Measurements from ENCODE around the gene DLGAP3.

The DLGAP3 gene

GRCh38 chr1:34928066-34928696 lies 1.3 kb downstream of the DLGAP3 start:
- H3K4me2 ChIP-seq (ENCODE audit: low read length) = no peak overlapping the region
- H3K27me3 ChIP-seq (ENCODE audit: control insufficient read depth, insufficient read depth, low read length) = peaks cover 63% of the 10 kb centered on the region
- no peak overlapping the region for H3K9ac ChIP-seq (ENCODE audit: low read depth, low read length)
- no peak overlapping the region for H3K4me3 ChIP-seq (ENCODE audit: low read length)
- H3K9me3 ChIP-seq (replicated peaks; ENCODE audit: low read length) = no peaks in the 10 kb centered on the region
- H3K36me3 ChIP-seq (ENCODE audit: insufficient read depth, low read length) = no peaks in the 10 kb centered on the region
- no peaks in the 10 kb centered on the region for H3K4me1 ChIP-seq (ENCODE audit: control insufficient read depth, insufficient read depth, low read length)

DNA sequence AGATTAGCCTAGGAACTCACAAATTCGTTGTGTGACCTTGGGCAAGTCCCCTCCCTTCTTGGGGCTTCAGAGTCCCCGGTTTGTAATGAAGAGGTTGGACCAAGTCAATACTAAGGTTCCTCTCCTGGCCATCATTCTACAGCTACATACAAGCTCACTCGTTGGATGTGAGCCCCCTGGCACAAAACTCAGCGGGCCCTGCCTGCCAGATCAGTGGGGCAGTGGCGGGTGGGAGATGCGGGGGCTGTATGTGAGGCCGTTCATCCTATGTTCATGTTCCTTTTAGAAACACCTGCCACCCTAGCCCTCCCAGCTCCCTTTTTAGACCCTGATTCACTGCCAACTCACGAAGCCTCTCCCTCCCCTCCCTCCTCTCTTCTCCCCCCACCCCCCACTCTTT lies 2.1 kb downstream of the DLGAP3 start:
- Histone ChIP-seq H3K4me2 (ENCODE audit: low read length) (no peak overlapping the region), H3K9ac (ENCODE audit: low read depth, low read length) (no peak overlapping the region), H3K4me1 (ENCODE audit: control insufficient read depth, insufficient read depth, low read length) (no peaks in the 10 kb centered on the region), H3K27me3 (ENCODE audit: control insufficient read depth, insufficient read depth, low read length) (peaks cover 62% of the 10 kb centered on the region), H3K36me3 (ENCODE audit: insufficient read depth, low read length) (no peaks in the 10 kb centered on the region), H3K4me3 (ENCODE audit: low read length) (no peak overlapping the region), H3K9me3 (replicated peaks; ENCODE audit: low read length) (no peaks in the 10 kb centered on the region)

- H3K4me2 ChIP-seq (ENCODE audit: low read length) = no peak overlapping the region
- no peaks in the 10 kb centered on the region for H3K36me3 ChIP-seq (ENCODE audit: insufficient read depth, low read length)
- H3K9me3 ChIP-seq (replicated peaks; ENCODE audit: low read length) = no peaks in the 10 kb centered on the region
- no peaks in the 10 kb centered on the region for H3K4me1 ChIP-seq (ENCODE audit: control insufficient read depth, insufficient read depth, low read length)
- H3K4me3 ChIP-seq (ENCODE audit: low read length) = no peak overlapping the region
- H3K27me3 ChIP-seq (ENCODE audit: control insufficient read depth, insufficient read depth, low read length) = peaks cover 58% of the 10 kb centered on the region
- no peak overlapping the region for H3K9ac ChIP-seq (ENCODE audit: low read depth, low read length)
These were observed 2.6 kb downstream of the DLGAP3 start for GRCh38 chr1:34926894-34927293.

GRCh38 chr1:34926156-34926555 lies 3.3 kb downstream of the DLGAP3 start:
- Histone ChIP-seq H3K27me3 (ENCODE audit: control insufficient read depth, insufficient read depth, low read length) (peaks cover 58% of the 10 kb centered on the region), H3K4me1 (ENCODE audit: control insufficient read depth, insufficient read depth, low read length) (no peaks in the 10 kb centered on the region), H3K9me3 (replicated peaks; ENCODE audit: low read length) (no peaks in the 10 kb centered on the region), H3K4me3 (ENCODE audit: low read length) (no peak overlapping the region), H3K36me3 (ENCODE audit: insufficient read depth, low read length) (no peaks in the 10 kb centered on the region), H3K4me2 (ENCODE audit: low read length) (no peak overlapping the region), H3K9ac (ENCODE audit: low read depth, low read length) (no peak overlapping the region)

DNA sequence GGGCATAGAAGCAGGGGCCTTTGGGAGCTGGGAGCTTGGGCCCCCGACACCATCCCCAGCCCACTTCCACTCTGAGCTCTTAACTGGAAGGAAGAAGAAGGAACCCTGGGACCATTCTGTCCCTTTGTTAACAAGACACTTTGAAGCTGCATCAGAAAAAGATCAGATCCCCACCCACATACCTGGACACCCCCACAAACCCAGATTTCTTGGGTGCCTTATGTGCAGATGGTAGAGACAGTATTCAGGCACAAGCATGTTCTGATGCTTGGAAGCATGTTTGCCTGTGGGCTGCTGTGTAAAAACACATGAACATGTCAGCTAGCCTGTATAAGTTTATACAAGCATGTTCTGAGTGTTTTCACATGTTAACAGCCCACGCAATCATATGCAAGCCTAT lies 3.7 kb downstream of the DLGAP3 start:
- no peak overlapping the region for H3K4me2 ChIP-seq (ENCODE audit: low read length)
- H3K9ac ChIP-seq (ENCODE audit: low read depth, low read length) = no peak overlapping the region
- H3K4me3 ChIP-seq (ENCODE audit: low read length) = no peak overlapping the region
- peaks cover 56% of the 10 kb centered on the region for H3K27me3 ChIP-seq (ENCODE audit: control insufficient read depth, insufficient read depth, low read length)
- H3K9me3 ChIP-seq (replicated peaks; ENCODE audit: low read length) = no peaks in the 10 kb centered on the region
- H3K36me3 ChIP-seq (ENCODE audit: insufficient read depth, low read length) = no peaks in the 10 kb centered on the region
- H3K4me1 ChIP-seq (ENCODE audit: control insufficient read depth, insufficient read depth, low read length) = no peaks in the 10 kb centered on the region

- Histone ChIP-seq H3K9ac (ENCODE audit: low read depth, low read length) (no peak overlapping the region), H3K36me3 (ENCODE audit: insufficient read depth, low read length) (no peaks in the 10 kb centered on the region), H3K4me2 (ENCODE audit: low read length) (no peak overlapping the region), H3K27me3 (ENCODE audit: control insufficient read depth, insufficient read depth, low read length) (peaks cover 50% of the 10 kb centered on the region), H3K4me1 (ENCODE audit: control insufficient read depth, insufficient read depth, low read length) (no peaks in the 10 kb centered on the region), H3K9me3 (replicated peaks; ENCODE audit: low read length) (no peaks in the 10 kb centered on the region), H3K4me3 (ENCODE audit: low read length) (no peak overlapping the region)
These were observed 4.5 kb downstream of the DLGAP3 start for GRCh38 chr1:34924759-34925555.

- H3K36me3 ChIP-seq (ENCODE audit: insufficient read depth, low read length) = no peaks in the 10 kb centered on the region
- peaks cover 40% of the 10 kb centered on the region for H3K27me3 ChIP-seq (ENCODE audit: control insufficient read depth, insufficient read depth, low read length)
- no peak overlapping the region for H3K4me2 ChIP-seq (ENCODE audit: low read length)
- H3K4me3 ChIP-seq (ENCODE audit: low read length) = no peak overlapping the region
- H3K9ac ChIP-seq (ENCODE audit: low read depth, low read length) = no peak overlapping the region
- H3K9me3 ChIP-seq (replicated peaks; ENCODE audit: low read length) = no peaks in the 10 kb centered on the region
- no peaks in the 10 kb centered on the region for H3K4me1 ChIP-seq (ENCODE audit: control insufficient read depth, insufficient read depth, low read length)
These were observed 6.0 kb downstream of the DLGAP3 start for GRCh38 chr1:34923490-34923889.

GRCh38 chr1:34918977-34919561 lies 10.4 kb downstream of the DLGAP3 start:
- no peak overlapping the region for H3K4me3 ChIP-seq (ENCODE audit: low read length)
- peaks cover 28% of the 10 kb centered on the region for H3K27me3 ChIP-seq (ENCODE audit: control insufficient read depth, insufficient read depth, low read length)
- H3K4me2 ChIP-seq (ENCODE audit: low read length) = no peak overlapping the region
- no peaks in the 10 kb centered on the region for H3K9me3 ChIP-seq (replicated peaks; ENCODE audit: low read length)
- H3K36me3 ChIP-seq (ENCODE audit: insufficient read depth, low read length) = no peaks in the 10 kb centered on the region
- H3K4me1 ChIP-seq (ENCODE audit: control insufficient read depth, insufficient read depth, low read length) = no peaks in the 10 kb centered on the region
- no peak overlapping the region for H3K9ac ChIP-seq (ENCODE audit: low read depth, low read length)

GRCh38 chr1:34918386-34918976 lies 11.0 kb downstream of the DLGAP3 start:
- H3K9ac ChIP-seq (ENCODE audit: low read depth, low read length) = no peak overlapping the region
- H3K4me1 ChIP-seq (ENCODE audit: control insufficient read depth, insufficient read depth, low read length) = no peaks in the 10 kb centered on the region
- H3K36me3 ChIP-seq (ENCODE audit: insufficient read depth, low read length) = no peaks in the 10 kb centered on the region
- peaks cover 26% of the 10 kb centered on the region for H3K27me3 ChIP-seq (ENCODE audit: control insufficient read depth, insufficient read depth, low read length)
- H3K4me2 ChIP-seq (ENCODE audit: low read length) = no peak overlapping the region
- no peaks in the 10 kb centered on the region for H3K9me3 ChIP-seq (replicated peaks; ENCODE audit: low read length)
- H3K4me3 ChIP-seq (ENCODE audit: low read length) = no peak overlapping the region

GRCh38 chr1:34917017-34917416 lies 12.4 kb downstream of the DLGAP3 start:
- Histone ChIP-seq H3K36me3 (ENCODE audit: insufficient read depth, low read length) (no peaks in the 10 kb centered on the region), H3K9ac (ENCODE audit: low read depth, low read length) (no peak overlapping the region), H3K9me3 (replicated peaks; ENCODE audit: low read length) (no peaks in the 10 kb centered on the region), H3K4me2 (ENCODE audit: low read length) (no peak overlapping the region), H3K4me3 (ENCODE audit: low read length) (no peak overlapping the region), H3K27me3 (ENCODE audit: control insufficient read depth, insufficient read depth, low read length) (peaks cover 29% of the 10 kb centered on the region), H3K4me1 (ENCODE audit: control insufficient read depth, insufficient read depth, low read length) (no peaks in the 10 kb centered on the region)

- Histone ChIP-seq H3K4me1 (ENCODE audit: control insufficient read depth, insufficient read depth, low read length) (no peaks in the 10 kb centered on the region), H3K9ac (ENCODE audit: low read depth, low read length) (no peak overlapping the region), H3K36me3 (ENCODE audit: insufficient read depth, low read length) (no peaks in the 10 kb centered on the region), H3K9me3 (replicated peaks; ENCODE audit: low read length) (no peaks in the 10 kb centered on the region), H3K4me2 (ENCODE audit: low read length) (no peak overlapping the region), H3K4me3 (ENCODE audit: low read length) (no peak overlapping the region), H3K27me3 (ENCODE audit: control insufficient read depth, insufficient read depth, low read length) (peaks cover 27% of the 10 kb centered on the region)
These were observed 13.3 kb downstream of the DLGAP3 start for GRCh38 chr1:34916104-34916503.

Measured in skeletal muscle satellite cell (primary cell).